KOPT-K1 (cell line): ENCODE results near the gene EAPP.
"Not testable (repeated sequence)": the region's sequence is repeated elsewhere in the genome, so short reads cannot be mapped to it uniquely, and the experiment has no call there.

Experiments
- H3K27ac ChIP-seq: fragments of 200-600 bp; sonication (generic); 2 replicates; pipeline ENCODE4 v1.5.1; 2016; ENCODE audit warnings: antibody characterized with exemption, mild to moderate bottlenecking, low read depth, low read length; ENCODE audit not compliant: poor library complexity, severe bottlenecking
- H3K36me3 ChIP-seq: fragments of 200-600 bp; sonication (generic); 2 replicates; pipeline ENCODE4 v1.5.1; 2017; ENCODE audit warnings: antibody characterized with exemption, mild to moderate bottlenecking, low read length, moderate library complexity; ENCODE audit not compliant: insufficient read depth
- H3K9me3 ChIP-seq: fragments of 200-600 bp; sonication (generic); 2 replicates; pipeline ENCODE4 v1.5.1; 2017; ENCODE audit warnings: antibody characterized with exemption, low read length, mild to moderate bottlenecking; ENCODE audit not compliant: insufficient read depth, poor library complexity, severe bottlenecking

EAPP gene

GRCh38 chr14:34548472-34548981 lies 9.0 kb upstream of the EAPP start:
- no peak overlapping the region for H3K27ac ChIP-seq

GRCh38 chr14:34547136-34547520 lies 7.6 kb upstream of the EAPP start:
- not testable (repeated sequence) for H3K27ac ChIP-seq, H3K9me3 ChIP-seq, H3K36me3 ChIP-seq

More at GRCh38 chr14:34548472-34548981, 9.0 kb upstream of the EAPP start:
- Histone ChIP-seq H3K36me3 (no peaks in the 10 kb centered on the region), H3K9me3 (no peaks in the 10 kb centered on the region)

- not testable (repeated sequence) for H3K9me3 ChIP-seq, H3K36me3 ChIP-seq, H3K27ac ChIP-seq
Measured at GRCh38 chr14:34546272-34547135, 7.0 kb upstream of the EAPP start.

GRCh38 chr14:34540181-34541059 lies 919 bp upstream of the EAPP start:
- H3K36me3 ChIP-seq: peaks cover 18% of the 10 kb centered on the region
- H3K27ac ChIP-seq: peak overlapping the region; percentile 63
- H3K9me3 ChIP-seq: not testable (repeated sequence)

GRCh38 chr14:34538871-34539406 lies 562 bp downstream of the EAPP start:
- no peaks in the 10 kb centered on the region for H3K9me3 ChIP-seq
- H3K36me3 ChIP-seq: peaks cover 26% of the 10 kb centered on the region
- H3K27ac ChIP-seq: peak overlapping the region; percentile 63

GRCh38 chr14:34538096-34538495 lies 1.4 kb downstream of the EAPP start:
- H3K36me3 ChIP-seq: peaks cover 32% of the 10 kb centered on the region
- H3K27ac ChIP-seq, H3K9me3 ChIP-seq: not testable (repeated sequence)

- Histone ChIP-seq H3K36me3 (peaks cover 36% of the 10 kb centered on the region), H3K27ac (no peak overlapping the region), H3K9me3 (no peaks in the 10 kb centered on the region)
Measured at GRCh38 chr14:34537677-34538009, 1.9 kb downstream of the EAPP start.

GRCh38 chr14:34536951-34537676 lies 2.4 kb downstream of the EAPP start:
- no peaks in the 10 kb centered on the region for H3K9me3 ChIP-seq
- peaks cover 42% of the 10 kb centered on the region for H3K36me3 ChIP-seq
- no peak overlapping the region for H3K27ac ChIP-seq

- Histone ChIP-seq H3K27ac (no peak overlapping the region), H3K9me3 (no peaks in the 10 kb centered on the region), H3K36me3 (peaks cover 98% of the 10 kb centered on the region)
Measured at GRCh38 chr14:34527591-34527990, 11.9 kb downstream of the EAPP start.

GRCh38 chr14:34524216-34524615 lies 15.3 kb downstream of the EAPP start:
- peaks cover 97% of the 10 kb centered on the region for H3K36me3 ChIP-seq
- H3K27ac ChIP-seq, H3K9me3 ChIP-seq: not testable (repeated sequence)

GRCh38 chr14:34522496-34522895 lies 17.0 kb downstream of the EAPP start:
- Histone ChIP-seq H3K9me3 (no peaks in the 10 kb centered on the region), H3K27ac (no peak overlapping the region), H3K36me3 (peaks cover 96% of the 10 kb centered on the region)

GRCh38 chr14:34521071-34521470 lies 18.4 kb downstream of the EAPP start:
- not testable (repeated sequence) for H3K27ac ChIP-seq, H3K9me3 ChIP-seq
- peaks cover 90% of the 10 kb centered on the region for H3K36me3 ChIP-seq

GRCh38 chr14:34520304-34520970 lies 19.1 kb downstream of the EAPP start:
- not testable (repeated sequence) for H3K9me3 ChIP-seq, H3K27ac ChIP-seq
- peaks cover 91% of the 10 kb centered on the region for H3K36me3 ChIP-seq

GRCh38 chr14:34507884-34508283 lies 31.6 kb downstream of the EAPP start:
- Histone ChIP-seq H3K36me3 (no peaks in the 10 kb centered on the region), H3K9me3 (no peaks in the 10 kb centered on the region), H3K27ac (no peak overlapping the region)
